HG03354 (cell line): ENCODE data around the gene LRRC75B.
"Not testable (repeated sequence)": the region's sequence is repeated elsewhere in the genome, so short reads cannot be mapped to it uniquely, and the experiment has no call there.

Source experiments
- ATAC-seq: cut with Tn5 transposase; IDR thresholded peaks from one replicate; pipeline ENCODE4 v1.9.1; 2021; ENCODE audit warnings: mild to moderate bottlenecking; ENCODE audit not compliant: unreplicated experiment, poor library complexity, severe bottlenecking

The LRRC75B gene, protein sequence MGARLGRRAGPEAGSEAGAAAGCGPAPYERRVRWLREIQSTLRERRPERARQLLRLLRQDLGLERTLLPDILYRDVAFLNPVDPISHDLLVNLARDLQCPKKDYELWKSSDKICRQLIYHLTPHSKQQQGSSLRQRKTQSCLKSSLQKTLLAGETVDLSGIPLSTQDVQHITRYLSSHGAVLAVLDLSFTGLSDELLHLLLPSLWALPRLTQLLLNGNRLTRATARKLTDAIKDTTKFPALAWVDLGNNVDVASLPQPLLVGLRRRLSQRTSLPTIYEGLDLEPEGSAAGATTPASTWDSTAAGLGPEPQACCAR

DNA sequence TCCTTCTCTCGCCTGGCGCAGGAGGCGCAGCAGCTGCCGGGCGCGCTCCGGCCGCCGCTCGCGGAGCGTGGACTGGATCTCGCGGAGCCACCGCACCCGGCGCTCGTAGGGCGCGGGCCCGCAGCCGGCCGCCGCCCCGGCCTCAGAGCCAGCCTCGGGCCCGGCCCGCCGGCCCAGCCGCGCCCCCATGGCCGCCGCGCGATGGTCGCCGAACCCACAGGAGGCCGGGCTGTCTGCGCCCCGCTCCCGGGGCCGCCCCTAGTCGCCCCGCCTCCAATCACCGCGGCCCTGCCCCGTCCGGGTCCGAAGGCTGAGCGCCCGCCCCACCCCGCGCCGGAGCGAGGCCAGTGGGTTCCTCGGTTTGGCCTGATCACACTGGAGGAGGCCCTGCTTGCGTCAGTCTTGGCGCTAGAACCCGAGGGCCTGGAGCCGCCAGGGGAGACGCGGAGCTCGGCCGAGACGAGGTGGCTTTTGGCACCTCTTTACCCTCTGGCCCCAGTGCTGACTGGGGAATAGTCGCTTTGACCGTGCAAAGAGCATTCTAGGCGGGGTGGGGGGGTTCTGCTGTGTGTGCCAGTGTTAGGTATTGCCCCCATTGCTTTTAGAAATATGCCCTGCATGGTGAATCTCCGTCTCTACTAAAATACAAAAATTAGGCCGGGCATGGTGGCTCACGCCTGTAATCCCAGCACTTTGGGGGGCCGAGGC is at the start of gene LRRC75B:
LRRC75B (minus strand) TSS at position 223 of the 708 bp plus-strand sequence; CDS start at position 189, 34 bp downstream.
- peak; percentile 83 for ATAC-seq

DNA sequence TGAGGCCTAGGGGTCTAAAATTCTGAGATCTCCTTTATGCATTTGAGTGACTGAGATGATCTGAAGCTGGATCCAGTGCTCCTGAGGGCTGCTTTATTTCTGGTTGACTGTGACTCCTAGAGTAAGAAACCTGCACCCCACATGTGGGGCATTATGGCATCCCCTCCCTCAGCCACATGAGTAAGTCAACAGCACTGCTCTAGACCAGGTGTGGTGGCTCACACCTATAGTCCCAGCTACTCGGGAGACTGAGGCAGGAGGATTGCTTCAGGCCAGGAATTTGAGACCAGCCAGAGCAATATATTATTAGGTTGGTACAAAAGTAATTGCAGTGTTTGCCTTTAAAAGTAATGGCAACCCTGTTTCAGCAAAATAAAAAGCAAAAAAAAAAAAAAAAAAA is 49.4 kb upstream of the LRRC75B start:
- ATAC-seq = not testable (repeated sequence)

DNA sequence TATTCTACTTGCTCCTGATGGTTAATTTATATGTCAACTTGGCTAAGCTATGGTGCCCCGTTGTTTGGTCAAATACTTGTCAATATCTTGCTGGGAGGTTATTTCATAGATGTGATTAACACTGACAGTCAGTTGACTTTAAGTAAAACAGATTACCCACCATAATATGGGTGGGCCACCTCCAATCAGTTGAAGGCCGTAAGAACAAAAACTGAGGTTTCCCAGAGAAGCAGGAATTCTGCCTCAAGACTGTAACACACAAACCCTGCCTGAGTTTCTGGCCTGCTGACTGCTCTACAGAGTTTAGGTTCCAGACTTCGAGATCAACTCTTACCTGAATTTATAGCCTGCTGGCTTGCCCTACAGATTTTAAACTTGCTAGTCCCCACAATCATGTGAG is 43.6 kb upstream of the LRRC75B start:
- not testable (repeated sequence) for ATAC-seq

DNA sequence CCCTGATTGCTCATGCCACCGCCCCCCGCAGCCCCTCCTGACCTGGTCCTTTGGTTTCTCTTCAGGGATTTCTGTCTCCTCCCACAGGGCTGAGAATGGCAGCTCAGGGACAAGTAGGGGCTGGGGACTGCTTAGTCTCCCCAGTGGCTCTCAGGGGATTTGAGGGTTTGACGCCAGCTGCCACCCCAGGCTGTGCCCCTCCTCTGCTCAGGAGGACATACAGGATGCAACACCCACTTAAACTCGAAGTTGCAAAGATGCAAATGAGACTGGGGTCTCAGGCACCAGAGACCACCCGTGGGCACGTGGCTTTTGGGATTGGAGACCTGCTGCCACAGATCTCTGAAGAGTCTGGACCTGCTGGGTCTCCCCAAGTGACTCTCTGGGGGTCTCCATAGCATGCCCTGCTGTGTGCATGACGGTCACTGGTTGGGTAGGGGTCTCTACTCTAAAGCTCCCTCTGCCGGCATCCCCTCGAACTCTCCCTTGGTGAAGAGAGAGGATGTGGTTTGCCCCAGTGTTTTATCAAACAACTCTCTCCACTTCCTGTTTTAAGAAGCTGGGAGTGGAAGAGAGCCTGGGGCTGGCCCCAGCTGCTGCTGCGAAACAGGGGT is 42.0 kb upstream of the LRRC75B start:
- not testable (repeated sequence) for ATAC-seq

DNA sequence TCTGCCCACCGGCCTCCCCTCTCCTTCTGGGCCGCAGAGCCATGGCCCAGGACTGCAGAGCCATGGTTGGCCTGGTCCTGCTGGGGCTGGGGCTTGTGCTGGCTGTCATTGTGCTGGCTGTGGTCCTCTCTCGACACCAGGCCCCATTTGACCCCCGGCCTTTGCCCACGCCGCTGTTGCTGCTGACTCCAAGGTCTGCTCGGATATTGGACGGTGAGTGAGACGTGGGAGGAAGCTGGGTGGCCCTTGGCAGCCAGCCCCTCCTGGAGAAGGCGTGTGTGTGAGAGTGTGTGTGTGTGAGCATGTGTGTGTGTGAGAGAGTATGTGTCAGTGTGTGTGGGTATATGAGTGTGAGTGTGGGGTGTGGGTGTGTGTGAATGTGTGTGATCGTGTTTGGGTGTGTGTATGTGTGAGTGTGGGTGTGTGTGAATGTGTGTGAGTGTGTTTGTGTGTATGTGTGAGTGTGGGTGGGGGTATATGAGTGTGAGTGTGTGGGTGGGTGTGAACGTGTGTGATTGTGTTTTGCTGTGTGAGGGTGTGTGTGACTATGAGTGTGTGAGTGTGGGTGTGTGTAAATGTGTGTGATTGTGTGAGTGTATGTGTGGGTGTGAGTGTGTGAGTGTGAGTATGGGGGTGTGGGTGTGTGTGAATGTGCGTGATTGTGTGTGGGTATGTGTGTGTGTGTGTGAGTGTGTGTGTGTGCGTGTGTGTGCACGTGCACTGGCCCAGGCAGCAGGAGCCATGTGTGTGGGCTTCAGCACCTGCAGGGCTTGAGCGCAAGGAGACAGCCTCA is 40.6 kb upstream of the LRRC75B start:
- ATAC-seq = not testable (repeated sequence)

DNA sequence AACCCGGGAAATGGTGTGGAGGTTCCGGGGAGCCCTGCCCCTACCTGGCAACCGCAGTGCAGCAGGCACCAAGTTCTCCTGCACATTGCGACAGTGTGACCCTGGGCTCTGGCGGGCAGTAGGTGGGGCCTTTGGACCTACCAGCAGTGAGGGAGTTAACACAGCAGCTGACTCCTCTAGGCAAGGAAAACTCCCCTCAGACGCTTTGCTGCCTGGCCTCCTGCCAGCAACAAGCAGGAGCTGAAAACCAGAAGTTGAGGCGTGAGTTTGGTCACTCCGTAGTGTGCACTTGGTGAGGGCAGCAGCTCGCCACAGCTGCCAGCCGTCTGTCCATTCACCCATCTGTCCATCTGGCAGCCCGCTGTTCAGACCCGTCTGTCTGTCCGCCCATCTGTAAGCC is 39.8 kb upstream of the LRRC75B start:
- not testable (repeated sequence) for ATAC-seq

DNA sequence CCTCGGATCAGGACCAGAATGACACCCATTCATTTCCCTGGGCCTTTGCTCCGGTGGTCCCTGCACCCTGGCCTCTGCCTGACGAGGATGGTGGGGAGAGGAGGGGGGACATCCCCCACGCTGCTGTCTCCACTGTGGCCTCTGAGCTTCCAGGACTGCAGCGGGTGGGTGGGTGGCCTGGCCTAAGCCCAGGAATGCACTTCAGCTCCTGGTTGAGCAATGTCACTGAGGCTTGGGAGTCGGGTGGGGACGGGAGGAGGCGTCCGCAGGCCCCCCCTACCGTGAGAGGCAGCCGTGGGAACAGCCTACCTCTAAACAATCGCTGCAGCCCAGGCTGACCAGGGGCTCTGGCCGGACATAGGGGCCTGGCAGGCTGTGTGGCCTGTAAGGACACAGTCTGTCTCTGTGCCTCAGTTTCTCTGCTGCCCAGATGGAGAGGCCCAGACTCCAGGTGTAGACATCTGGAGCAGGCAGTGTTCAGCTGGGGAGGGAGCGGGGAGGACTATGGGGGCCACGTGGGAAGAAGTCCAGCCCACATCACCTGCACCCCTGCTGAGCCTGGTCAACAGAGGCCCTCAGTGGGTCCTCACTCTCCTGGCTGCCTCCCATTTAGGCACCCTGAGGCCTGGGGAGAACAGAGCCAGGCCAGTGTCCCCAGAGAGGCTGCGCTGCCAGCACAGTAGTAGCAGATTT is 38.7 kb upstream of the LRRC75B start:
- ATAC-seq = not testable (repeated sequence)

DNA sequence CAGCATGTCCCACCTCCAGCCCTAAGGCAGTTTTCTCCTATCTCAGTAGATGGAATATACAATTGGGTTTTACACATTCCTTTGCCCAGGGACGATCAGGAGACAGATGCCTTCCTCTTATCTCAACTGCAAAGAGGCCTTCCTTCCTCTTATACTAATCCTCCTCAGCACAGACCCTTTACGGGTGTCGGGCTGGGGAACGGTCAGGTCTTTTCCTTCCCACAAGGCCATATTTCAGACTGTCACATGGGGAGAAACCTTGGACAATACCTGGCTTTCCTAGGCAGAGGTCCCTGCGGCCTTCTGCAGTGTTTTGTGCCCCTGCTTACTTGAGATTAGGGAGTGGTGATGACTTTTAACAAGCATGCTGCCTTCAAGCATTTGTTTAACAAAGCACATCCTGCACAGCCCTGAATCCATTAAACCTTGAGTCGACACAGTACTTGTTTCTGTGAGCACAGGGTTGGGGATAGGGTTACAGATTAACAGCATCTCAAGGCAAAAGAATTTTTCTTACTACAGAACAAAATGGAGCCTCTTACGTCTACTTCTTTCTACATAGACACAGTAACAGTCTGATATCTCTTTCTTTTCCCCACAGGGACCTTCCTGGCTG is 38.0 kb upstream of the LRRC75B start:
- ATAC-seq = not testable (repeated sequence)

DNA sequence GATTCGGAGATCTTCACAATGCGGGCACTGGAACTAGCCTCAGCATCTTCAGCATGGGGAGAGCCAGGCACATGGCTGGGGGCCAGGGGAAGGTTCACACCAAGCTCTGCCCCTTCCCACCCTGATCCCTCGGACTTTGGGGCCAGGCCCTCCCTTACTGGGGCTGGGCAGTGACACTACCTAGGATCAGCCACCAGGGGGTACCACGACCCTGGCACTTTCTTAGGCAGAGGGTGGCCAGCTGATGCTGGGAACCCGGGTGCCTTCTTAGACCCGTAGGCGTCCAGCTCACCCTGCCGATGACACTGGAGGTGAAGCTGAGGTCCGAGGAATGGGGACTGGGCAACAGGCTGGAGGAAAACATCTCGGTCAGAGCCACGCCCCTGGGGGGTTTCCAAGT is 36.2 kb upstream of the LRRC75B start:
- not testable (repeated sequence) for ATAC-seq

DNA sequence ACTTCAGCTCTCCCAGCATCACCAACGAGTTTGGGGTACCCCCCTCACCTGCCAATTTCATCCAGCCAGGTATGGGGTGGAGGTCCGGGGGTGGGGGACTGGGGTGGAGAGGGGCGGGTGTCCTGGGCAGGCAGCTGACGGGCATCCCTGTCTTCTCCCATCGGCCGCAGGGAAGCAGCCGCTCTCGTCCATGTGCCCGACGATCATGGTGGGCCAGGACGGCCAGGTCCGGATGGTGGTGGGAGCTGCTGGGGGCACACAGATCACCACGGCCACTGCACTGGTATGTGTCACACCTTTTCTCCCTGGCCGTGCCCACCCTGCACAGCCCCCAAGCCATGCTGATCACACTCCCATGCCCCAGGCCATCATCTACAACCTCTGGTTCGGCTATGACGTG is 35.0 kb upstream of the LRRC75B start:
- not testable (repeated sequence) for ATAC-seq

DNA sequence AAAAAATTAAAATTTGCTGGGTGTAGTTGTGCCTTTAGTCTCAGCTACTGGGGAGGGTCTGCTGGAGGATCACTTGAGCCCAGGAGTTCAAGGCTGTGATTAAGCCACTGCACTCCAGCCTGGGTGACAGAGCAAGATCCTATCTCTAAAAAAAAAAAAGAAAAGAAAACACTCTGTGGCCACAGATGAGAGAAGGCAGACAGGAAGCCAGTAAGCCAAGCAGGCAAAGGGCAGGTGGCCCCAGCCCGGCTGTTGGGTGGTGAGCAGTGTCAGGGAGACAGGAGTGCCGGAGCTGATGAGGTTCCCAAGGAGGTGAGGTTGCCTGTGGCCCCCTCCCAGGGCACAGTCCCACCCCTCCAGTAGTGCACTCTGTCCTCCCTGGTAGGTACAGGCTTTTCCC is 29.7 kb upstream of the LRRC75B start:
- not testable (repeated sequence) for ATAC-seq

DNA sequence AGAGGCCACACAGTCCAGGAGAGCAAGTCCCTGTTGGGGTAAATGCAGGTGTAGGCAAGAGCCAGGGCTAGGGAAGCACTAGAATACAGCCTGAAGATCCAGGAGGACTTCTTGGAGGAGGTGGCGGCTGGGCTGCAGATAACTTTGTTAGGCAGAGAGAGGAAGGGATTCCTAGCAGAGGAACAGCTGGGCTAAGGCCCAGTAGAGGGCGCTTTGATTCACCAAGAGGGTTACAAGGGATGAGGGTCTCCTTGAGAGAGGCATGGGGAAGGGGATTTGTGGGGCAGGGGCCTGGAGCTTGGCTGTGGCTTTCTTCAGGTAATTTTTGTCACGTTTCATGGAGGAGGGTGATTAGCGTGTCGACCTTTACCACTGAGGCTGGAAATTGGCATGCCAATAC is 28.4 kb upstream of the LRRC75B start:
- not testable (repeated sequence) for ATAC-seq

DNA sequence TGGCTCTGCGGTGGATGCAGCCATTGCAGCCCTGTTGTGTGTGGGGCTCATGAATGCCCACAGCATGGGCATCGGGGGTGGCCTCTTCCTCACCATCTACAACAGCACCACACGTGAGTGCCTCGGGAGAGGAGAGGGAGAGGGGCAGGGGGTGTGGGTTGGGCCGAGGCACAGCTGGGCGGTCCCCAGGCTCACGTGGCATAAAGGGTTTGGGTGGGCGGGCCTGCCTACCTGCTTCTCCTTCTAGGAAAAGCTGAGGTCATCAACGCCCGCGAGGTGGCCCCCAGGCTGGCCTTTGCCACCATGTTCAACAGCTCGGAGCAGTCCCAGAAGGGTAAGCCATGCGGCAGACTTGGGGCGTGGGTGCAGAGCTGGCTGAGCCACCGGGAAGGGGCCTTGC is 21.9 kb upstream of the LRRC75B start:
- not testable (repeated sequence) for ATAC-seq

DNA sequence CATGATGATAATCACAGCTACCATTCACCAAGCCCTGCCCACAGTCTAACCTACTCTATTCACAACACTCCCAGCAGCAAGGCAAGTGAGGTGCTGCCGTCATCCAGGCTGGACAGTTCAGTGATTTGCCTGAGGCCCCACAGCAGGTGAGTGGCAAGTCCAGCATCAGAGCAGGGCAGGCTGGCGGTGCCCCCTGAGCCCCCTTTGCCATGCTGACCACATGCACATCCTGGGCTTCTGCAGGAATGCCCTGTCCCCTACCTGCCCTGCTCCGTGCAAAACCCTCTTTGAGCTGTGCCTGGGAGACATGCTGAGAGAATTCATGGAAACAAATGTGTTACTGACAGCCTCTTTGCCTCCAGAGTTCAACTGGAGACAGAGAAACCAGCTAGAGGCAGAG is 17.0 kb upstream of the LRRC75B start:
- not testable (repeated sequence) for ATAC-seq

DNA sequence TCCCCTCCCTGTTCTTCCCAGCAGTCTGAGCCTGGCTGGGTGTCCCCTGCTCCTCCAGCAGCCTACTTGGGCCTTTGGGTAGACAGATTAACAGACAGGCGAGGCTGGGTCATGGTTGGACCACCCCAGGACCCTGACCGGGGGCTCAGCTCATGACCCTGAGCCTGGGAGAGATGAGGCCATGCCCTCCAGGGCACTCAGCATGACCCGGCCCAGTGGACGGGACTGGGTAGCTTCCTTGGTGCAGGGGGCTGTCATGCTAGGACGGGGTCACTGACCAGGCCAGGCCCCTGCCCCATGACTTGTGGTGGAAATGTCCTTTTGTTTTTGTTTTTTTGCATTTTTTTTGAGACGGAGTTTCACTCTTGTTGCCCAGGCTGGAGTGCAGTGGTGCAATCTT is 15.5 kb upstream of the LRRC75B start:
- ATAC-seq = not testable (repeated sequence)

DNA sequence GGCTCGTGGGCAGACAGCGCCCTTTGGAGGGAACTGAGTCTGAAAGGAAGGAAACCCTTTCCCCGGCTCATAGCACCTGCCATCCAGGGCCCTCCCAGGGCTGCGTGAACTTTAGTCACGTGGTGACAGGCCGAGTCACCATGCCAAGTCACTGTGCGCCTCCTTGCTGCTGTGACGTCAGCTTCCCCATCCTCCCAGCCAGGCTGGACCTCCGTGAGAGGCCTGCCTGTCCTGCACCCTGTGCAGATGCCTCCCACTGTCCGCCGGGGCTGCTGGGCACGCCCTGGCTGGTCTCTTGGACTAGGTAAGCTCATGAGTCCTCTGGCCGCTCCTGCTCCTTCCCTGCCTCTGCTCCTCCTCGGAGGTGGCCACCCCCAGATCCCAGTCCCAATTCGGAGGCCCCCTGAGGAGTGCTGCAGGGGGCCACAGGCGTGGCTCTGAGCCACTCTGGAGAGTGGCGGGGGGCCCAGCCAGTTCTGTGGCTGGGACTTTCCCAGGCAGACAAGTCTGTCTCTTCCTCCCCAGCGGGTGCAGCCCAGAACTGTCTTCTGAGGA is 14.6 kb upstream of the LRRC75B start:
- ATAC-seq = peak; percentile 51

DNA sequence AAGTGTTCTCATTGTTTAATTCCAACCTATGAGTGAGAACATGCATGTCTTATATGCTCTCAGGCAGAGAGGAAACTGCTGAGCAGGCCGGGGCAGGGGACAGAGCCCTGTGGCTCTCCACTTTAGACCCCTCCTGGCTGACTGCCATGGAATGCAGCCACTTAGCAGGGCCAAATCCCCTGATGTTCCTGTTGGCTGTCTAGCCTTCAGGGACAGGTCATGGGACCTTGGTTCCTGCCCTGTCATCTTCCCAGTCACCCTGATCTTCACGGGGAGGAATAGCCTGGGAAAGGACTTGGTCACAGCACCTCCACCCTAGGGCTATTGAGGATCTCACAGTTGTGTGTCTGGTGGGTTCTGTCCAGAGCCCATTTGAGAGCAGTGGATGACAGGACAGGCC is 13.5 kb upstream of the LRRC75B start:
- ATAC-seq = not testable (repeated sequence)

DNA sequence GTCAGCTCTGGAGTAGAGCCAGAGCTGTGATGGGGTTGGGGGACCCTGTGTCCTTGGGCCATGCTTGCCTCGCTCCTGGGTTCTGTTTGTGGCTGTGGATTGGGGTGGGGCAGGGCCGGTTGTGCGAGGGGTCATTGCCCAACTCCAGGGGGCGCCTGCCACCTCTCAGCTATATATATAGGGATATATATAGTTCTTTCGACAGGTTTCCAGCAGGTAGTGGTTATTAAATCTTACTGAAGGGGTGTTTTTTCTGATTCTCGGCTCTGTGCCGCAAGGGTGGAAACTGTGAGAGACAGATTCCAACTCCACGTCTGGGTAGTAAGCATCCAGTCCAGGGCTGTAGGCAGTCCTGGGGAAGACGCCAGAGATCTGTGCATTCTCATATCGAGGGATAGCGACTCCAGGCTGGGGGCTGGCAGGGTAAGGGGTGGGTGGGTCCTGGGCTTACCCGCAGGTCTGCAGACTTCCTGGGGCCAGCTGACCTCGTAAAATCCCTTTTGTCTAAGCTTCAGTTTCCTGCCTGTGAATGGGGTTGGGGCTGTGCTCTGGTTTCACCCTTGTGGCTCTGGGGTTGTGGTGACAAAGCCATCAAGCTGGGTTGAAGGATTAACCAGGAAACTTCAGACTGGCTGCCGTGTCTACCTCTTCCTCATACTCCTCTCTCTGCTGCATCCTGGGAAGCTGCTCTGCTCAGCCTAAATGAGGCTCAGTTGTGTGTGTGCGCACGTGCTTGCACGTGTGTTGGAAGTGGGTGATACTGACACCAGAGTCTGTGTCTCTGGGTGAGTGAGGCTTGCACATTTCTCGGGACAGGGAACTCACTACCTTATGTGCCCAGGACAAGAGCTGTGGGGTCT is 11.1 kb upstream of the LRRC75B start:
- ATAC-seq = not testable (repeated sequence)
